Activated CD8-positive, alpha-beta T cell treated with anti-CD3 and anti-CD28 coated beads for 36 hours (primary cell): ENCODE data around the gene PAX7. TPM values are rescaled to one million over a fixed set of nuclear protein-coding genes. Genes with fewer than 3 reads are reported as not detected.

ENCODE experiments used
- ATAC-seq: fragments of 200-7000 bp; cut with Tn5 transposase; one replicate; pipeline ENCODE4 v1.10.0; 2021; ENCODE audit warnings: mild to moderate bottlenecking, moderate library complexity
- CTCF ChIA-PET: fragments of 350-600 bp; sonication (Branson Sonifier 250); formaldehyde crosslinking; loops from one replicate; lab custom pipeline; 2021; ENCODE audit warnings: antibody characterized with exemption; lab: Charles Lee
- POLR2A ChIA-PET: fragments of 350-600 bp; sonication (Branson Sonifier 250); formaldehyde crosslinking; loops from one replicate; lab custom pipeline; 2021; ENCODE audit warnings: antibody characterized with exemption; lab: Charles Lee
- DNase-seq: peaks from one replicate; pipeline ENCODE4 v3.0.0-alpha.2; 2020
- H3K27ac Mint-ChIP-seq: one replicate; pipeline ENCODE4 v1.8.0; 2021; ENCODE audit warnings: mild to moderate bottlenecking, mixed read lengths
- H3K27me3 Mint-ChIP-seq: one replicate; pipeline ENCODE4 v1.8.0; 2021; ENCODE audit warnings: mixed read lengths
- H3K36me3 Mint-ChIP-seq: one replicate; pipeline ENCODE4 v1.8.0; 2021; ENCODE audit warnings: low read depth, mixed read lengths
- H3K4me1 Mint-ChIP-seq: one replicate; pipeline ENCODE4 v1.8.0; 2021; ENCODE audit warnings: low read depth, mixed read lengths
- H3K4me3 Mint-ChIP-seq: one replicate; pipeline ENCODE4 v1.8.0; 2021; ENCODE audit warnings: mild to moderate bottlenecking, moderate library complexity, mixed read lengths
- H3K9me3 Mint-ChIP-seq: one replicate; pipeline ENCODE4 v1.8.0; 2021; ENCODE audit warnings: mixed read lengths
- intact Hi-C: fragments of 100-400 bp; cut with micrococcal nuclease; formaldehyde crosslinking; loops from one replicate; pipeline ENCODE4 v1.10.0; 2022
- total RNA-seq, 2 experiments: library from RNA; stranded (reverse); gene quantifications; one replicate each; pipeline ENCODE4 v1.2.3, GENCODE V29; 2021
- TF ChIP-seq, protein P1 (sequence below): fragments of 200-600 bp; IDR thresholded peaks from one replicate; pipeline ENCODE4 v1.8.0; 2022; ENCODE audit warnings: antibody characterized with exemption, mild to moderate bottlenecking

The PAX7 gene
- total RNA-seq, 2 experiments from 2014 or later, result not detected

DNA sequence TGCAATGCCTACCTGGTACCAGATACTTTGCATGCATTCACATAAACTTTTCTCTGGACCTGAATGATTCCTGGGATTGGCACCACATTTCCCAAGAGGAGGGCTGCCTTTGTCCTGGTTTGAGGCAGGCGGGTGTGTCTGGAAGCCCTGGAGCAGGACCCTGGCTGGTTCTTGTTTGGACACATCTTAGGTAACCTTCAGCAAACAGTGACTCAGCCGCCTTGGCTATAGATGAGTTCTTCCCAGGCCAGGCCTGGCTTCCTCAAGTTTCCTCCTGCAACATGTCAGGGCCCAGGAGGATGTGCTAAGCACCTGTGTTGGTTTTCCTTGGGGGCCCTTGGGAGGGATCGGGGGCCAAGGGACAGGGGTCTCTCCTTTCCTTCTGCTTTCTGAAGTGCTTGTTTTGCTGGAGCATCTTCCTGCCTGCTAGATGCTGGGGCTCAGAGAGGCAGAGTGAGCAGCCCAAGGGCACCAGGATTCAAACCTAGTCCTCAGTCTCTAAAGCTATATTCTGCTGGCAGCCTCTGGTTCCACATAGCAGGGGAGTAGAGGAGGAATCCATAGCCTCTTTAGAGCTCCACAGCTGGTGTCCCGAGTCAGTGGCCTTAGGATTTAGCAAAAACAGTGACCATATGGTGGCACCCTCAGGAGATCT is 38.2 kb downstream of the PAX7 start:
- no peak overlapping the region for H3K27ac Mint-ChIP-seq
- intact Hi-C loops, result no loop called here
- ChIA-PET CTCF (interaction anchor here (0.8 to 3.3 kb wide), 2 partner anchors 12 to 72 kb away, joined by 3 to 15 read pairs; no protein-coding TSS in a partner anchor), POLR2A (no interaction called here)
- H3K4me3 Mint-ChIP-seq, result no peak overlapping the region
- no peaks in the 10 kb centered on the region for H3K9me3 Mint-ChIP-seq
- TF ChIP-seq, protein P1, sequence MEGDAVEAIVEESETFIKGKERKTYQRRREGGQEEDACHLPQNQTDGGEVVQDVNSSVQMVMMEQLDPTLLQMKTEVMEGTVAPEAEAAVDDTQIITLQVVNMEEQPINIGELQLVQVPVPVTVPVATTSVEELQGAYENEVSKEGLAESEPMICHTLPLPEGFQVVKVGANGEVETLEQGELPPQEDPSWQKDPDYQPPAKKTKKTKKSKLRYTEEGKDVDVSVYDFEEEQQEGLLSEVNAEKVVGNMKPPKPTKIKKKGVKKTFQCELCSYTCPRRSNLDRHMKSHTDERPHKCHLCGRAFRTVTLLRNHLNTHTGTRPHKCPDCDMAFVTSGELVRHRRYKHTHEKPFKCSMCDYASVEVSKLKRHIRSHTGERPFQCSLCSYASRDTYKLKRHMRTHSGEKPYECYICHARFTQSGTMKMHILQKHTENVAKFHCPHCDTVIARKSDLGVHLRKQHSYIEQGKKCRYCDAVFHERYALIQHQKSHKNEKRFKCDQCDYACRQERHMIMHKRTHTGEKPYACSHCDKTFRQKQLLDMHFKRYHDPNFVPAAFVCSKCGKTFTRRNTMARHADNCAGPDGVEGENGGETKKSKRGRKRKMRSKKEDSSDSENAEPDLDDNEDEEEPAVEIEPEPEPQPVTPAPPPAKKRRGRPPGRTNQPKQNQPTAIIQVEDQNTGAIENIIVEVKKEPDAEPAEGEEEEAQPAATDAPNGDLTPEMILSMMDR, result no peak
- DNase-seq, result no peak
- no peak for ATAC-seq
- no peaks in the 10 kb centered on the region for H3K27me3 Mint-ChIP-seq
- no peaks in the 10 kb centered on the region for H3K36me3 Mint-ChIP-seq
- H3K4me1 Mint-ChIP-seq, result peaks cover 13% of the 10 kb centered on the region

DNA sequence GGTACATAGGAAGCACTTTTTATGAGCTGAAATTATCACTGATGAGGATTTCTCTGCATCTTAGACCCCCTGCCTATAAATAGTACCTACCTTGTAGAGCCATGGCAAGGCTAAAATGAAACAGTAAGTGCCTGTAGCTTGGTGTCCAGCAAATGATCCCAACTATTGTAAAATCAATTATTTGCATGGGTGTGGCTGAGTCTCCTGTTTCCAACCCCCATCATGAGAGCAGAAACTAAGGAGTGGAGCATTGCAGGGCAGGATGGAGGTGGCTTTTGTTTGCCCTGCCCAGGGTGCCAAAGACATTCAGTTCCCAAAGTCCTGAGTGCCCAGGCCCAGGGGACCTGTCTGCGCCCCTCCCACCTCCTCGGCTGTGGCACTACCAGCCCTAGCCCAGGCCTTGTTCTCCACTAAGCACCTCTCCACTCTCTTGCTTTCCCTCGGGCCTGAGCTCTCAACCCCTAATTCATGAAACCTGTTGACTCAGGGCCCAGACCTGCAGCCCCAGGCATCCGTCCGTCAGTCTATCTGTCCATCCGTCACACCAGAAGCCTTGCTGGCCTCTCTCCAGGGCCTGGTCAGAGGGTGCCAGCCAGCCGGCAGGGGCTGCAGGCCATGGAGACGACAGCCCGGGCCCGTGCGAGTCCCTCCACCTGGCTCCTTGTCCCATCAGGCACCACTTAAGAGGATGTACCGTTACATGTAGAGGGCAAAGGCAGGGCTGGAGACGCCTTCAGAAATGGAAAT is 39.6 kb downstream of the PAX7 start:
- TF ChIP-seq, protein P1, result no peak
- Mint-ChIP-seq H3K36me3 (no peaks in the 10 kb centered on the region), H3K4me1 (peaks cover 17% of the 10 kb centered on the region), H3K9me3 (no peaks in the 10 kb centered on the region), H3K4me3 (no peak overlapping the region), H3K27ac (no peak overlapping the region), H3K27me3 (peaks cover 3% of the 10 kb centered on the region)
- ChIA-PET POLR2A (interaction anchor here (0.8 kb wide), 1 partner anchor 113 kb away, joined by 5 read pairs; no protein-coding TSS in a partner anchor), CTCF (interaction anchor here (0.8 to 3.3 kb wide), 2 partner anchors 11 to 73 kb away, joined by 3 to 15 read pairs; no protein-coding TSS in a partner anchor)
- ATAC-seq, result no peak
- intact Hi-C loops, result no loop called here
- DNase-seq, result no peak

DNA sequence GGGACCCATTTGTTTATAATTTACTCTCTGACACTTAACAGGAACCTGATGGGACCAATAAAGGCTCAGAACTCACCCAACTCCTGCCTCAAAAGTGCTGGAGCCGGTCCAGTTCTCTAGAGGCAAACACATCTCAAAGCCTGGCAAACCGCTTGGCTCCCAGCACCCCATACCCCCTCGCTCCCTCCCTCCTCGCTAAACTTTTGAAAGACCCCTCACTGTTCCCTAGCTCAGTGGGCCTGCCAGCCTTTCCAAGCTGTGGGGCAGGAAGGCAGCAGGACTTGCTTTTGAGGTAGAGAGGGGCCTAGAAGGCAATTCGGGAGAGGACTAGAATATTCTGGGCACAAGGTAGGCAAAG is 40.2 kb downstream of the PAX7 start:
- Mint-ChIP-seq H3K4me1 (peaks cover 23% of the 10 kb centered on the region), H3K27me3 (peaks cover 3% of the 10 kb centered on the region), H3K27ac (no peak overlapping the region), H3K36me3 (no peaks in the 10 kb centered on the region), H3K4me3 (no peak overlapping the region), H3K9me3 (no peaks in the 10 kb centered on the region)
- intact Hi-C loops, result no loop called here
- DNase-seq (no peak), ATAC-seq (no peak)
- POLR2A ChIA-PET, result interaction anchor here (0.8 kb wide), 1 partner anchor 113 kb away, joined by 5 read pairs; no protein-coding TSS in a partner anchor
- CTCF ChIA-PET, result no interaction called here
- TF ChIP-seq, protein P1, result no peak

DNA sequence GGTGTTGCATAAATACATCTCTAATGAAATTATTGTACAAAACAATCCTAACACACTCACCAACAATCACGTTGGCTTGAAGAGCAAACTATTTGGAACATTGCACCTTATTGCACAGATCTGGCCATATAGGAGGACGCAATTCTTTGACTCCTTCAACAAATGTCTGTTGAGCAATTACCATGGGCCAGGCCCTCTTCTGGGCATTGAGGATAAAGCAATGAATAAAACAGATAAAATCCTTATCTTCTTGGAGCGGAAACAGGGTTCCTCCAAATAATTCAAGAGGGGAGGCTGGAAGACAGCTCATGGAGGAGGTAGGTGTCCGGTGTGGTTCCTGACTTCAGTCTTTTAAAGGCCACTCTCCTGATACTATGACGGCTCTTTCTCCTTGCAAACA is 43.3 kb downstream of the PAX7 start:
- no peak for ATAC-seq
- H3K27ac Mint-ChIP-seq, result no peak overlapping the region
- intact Hi-C loops, result no loop called here
- ChIA-PET CTCF (no interaction called here), POLR2A (no interaction called here)
- no peaks in the 10 kb centered on the region for H3K36me3 Mint-ChIP-seq
- no peak for DNase-seq
- no peak overlapping the region for H3K4me3 Mint-ChIP-seq
- H3K9me3 Mint-ChIP-seq, result no peaks in the 10 kb centered on the region
- peaks cover 3% of the 10 kb centered on the region for H3K27me3 Mint-ChIP-seq
- H3K4me1 Mint-ChIP-seq, result peaks cover 15% of the 10 kb centered on the region
- TF ChIP-seq, protein P1, result no peak

DNA sequence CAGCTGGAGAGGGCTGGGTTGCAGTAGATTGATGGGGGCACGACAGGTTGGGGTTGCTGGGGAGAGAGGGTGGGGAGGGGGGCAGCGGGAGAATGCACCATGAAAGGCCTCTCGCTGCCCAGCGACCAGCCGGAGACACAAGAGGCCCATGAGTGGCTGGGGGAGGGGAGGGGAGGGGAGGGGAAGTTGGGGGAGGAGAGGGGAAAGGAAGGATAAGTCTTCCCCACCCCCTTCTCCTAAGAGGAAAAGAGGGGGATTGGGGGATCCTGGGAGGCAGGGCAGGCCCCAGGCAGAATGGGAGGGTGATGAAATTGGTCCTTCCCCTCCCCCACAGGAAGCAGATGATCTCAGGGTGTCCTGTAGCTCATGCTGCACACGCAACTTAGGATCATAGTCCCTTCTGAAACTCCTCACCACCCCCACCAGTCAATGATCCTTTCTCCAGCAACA is 45.7 kb downstream of the PAX7 start:
- TF ChIP-seq, protein P1, result no peak
- Mint-ChIP-seq H3K4me1 (peaks cover 15% of the 10 kb centered on the region), H3K36me3 (no peaks in the 10 kb centered on the region), H3K4me3 (no peak overlapping the region), H3K27ac (no peak overlapping the region), H3K27me3 (peaks cover 5% of the 10 kb centered on the region), H3K9me3 (no peaks in the 10 kb centered on the region)
- DNase-seq, result peak; percentile 39
- CTCF ChIA-PET, result interaction anchor here (3.6 kb wide), 1 partner anchor 79 kb away, joined by 18 read pairs; no protein-coding TSS in a partner anchor
- intact Hi-C loops, result no loop called here
- POLR2A ChIA-PET, result no interaction called here
- ATAC-seq, result peak; percentile 55
